Glutamatergic neuron (in vitro differentiated cells): ENCODE data around the gene RAB31. TPM values are rescaled to one million over a fixed set of nuclear protein-coding genes. Genes with fewer than 3 reads are reported as not detected.

Experiments used
- DNase-seq: peaks from one replicate; pipeline ENCODE4 v3.0.0; 2022
- H3K27ac Mint-ChIP-seq: one replicate; pipeline ENCODE4 v1.8.0; 2020; ENCODE audit warnings: mild to moderate bottlenecking, mixed read lengths, inconsistent platforms; ENCODE audit not compliant: unreplicated experiment
- H3K27me3 Mint-ChIP-seq: one replicate; pipeline ENCODE4 v1.8.0; 2020; ENCODE audit warnings: mild to moderate bottlenecking, moderate library complexity, mixed read lengths, inconsistent platforms; ENCODE audit not compliant: unreplicated experiment
- H3K36me3 Mint-ChIP-seq: one replicate; pipeline ENCODE4 v1.8.0; 2020; ENCODE audit warnings: mild to moderate bottlenecking, mixed read lengths, inconsistent platforms; ENCODE audit not compliant: unreplicated experiment
- H3K4me1 Mint-ChIP-seq: one replicate; pipeline ENCODE4 v1.8.0; 2020; ENCODE audit warnings: mild to moderate bottlenecking, low read depth, mixed read lengths, inconsistent platforms; ENCODE audit not compliant: unreplicated experiment
- H3K4me3 Mint-ChIP-seq: one replicate; pipeline ENCODE4 v1.8.0; 2020; ENCODE audit warnings: mild to moderate bottlenecking, mixed read lengths, inconsistent platforms; ENCODE audit not compliant: unreplicated experiment
- H3K9me3 Mint-ChIP-seq: one replicate; pipeline ENCODE4 v1.8.0; 2020; ENCODE audit warnings: mild to moderate bottlenecking, moderate library complexity, mixed read lengths, inconsistent platforms; ENCODE audit not compliant: unreplicated experiment
- total RNA-seq: library from RNA; stranded (reverse); fragmentation: NEBNext Ultra II Directional; extraction: Animal tissue kit (Norgen Biotek cat#: 25700); gene quantifications from one replicate; pipeline ENCODE4 v1.2.1, GENCODE V29; 2021; ENCODE audit not compliant: unreplicated experiment
- TF ChIP-seq, protein P1 (sequence below): fragments of 200-600 bp; sonication (generic); IDR thresholded peaks from one replicate; pipeline ENCODE4 v1.5.0; 2021; ENCODE audit not compliant: partially characterized antibody, unreplicated experiment

RAB31 gene
- total RNA-seq, 1 donor from 2014 or later = 4.1 TPM

DNA sequence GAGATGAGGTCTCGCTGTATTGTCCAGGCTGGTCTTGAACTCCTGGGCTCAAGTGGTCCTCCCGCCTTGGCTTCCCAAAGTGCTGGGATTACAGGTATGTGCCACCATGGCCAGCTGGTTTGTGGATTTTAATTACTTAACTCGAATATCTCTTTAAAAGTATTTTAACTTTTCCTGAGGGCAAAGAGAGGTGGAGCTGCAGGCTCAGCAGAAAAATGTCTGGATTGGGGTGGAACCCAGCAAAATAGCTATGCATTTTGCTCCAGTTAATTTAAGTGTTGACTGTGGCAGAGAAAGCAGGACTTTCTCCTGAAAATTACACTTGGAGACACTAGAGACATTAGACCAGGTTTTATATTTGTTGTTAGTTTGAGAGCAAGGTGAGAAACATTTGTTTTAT is 142.2 kb downstream of the RAB31 start:
- no peak for DNase-seq
- peaks cover 19% of the 10 kb centered on the region for H3K9me3 Mint-ChIP-seq
- peaks cover 33% of the 10 kb centered on the region for H3K4me1 Mint-ChIP-seq
- no peak overlapping the region for H3K4me3 Mint-ChIP-seq
- TF ChIP-seq, protein P1, sequence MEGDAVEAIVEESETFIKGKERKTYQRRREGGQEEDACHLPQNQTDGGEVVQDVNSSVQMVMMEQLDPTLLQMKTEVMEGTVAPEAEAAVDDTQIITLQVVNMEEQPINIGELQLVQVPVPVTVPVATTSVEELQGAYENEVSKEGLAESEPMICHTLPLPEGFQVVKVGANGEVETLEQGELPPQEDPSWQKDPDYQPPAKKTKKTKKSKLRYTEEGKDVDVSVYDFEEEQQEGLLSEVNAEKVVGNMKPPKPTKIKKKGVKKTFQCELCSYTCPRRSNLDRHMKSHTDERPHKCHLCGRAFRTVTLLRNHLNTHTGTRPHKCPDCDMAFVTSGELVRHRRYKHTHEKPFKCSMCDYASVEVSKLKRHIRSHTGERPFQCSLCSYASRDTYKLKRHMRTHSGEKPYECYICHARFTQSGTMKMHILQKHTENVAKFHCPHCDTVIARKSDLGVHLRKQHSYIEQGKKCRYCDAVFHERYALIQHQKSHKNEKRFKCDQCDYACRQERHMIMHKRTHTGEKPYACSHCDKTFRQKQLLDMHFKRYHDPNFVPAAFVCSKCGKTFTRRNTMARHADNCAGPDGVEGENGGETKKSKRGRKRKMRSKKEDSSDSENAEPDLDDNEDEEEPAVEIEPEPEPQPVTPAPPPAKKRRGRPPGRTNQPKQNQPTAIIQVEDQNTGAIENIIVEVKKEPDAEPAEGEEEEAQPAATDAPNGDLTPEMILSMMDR = no peak
- H3K36me3 Mint-ChIP-seq = peaks cover 7% of the 10 kb centered on the region
- H3K27ac Mint-ChIP-seq = no peak overlapping the region
- H3K27me3 Mint-ChIP-seq = peaks cover 13% of the 10 kb centered on the region

DNA sequence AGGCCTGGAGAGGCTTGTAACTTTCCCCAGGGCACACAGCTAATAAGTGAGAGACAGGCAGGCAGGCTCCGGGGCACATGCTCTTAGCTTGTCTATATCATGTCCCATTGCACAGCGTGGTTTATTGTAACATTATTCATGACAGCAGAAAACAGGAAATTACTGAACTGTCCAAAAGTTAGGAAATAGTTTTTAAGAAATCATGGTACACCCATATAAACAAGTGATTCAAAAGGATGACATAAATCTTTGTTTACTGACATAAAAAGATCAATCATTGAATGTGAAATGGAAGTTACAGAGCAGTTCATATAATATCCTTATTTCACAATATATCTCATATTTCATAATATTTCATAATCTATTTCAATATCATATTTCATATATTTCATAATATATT is 143.4 kb downstream of the RAB31 start:
- Mint-ChIP-seq H3K36me3 (peaks cover 7% of the 10 kb centered on the region), H3K4me3 (no peak overlapping the region), H3K9me3 (peaks cover 19% of the 10 kb centered on the region), H3K27ac (no peak overlapping the region), H3K4me1 (peaks cover 32% of the 10 kb centered on the region), H3K27me3 (peaks cover 13% of the 10 kb centered on the region)
- DNase-seq = no peak
- TF ChIP-seq, protein P1 = no peak

- DNase-seq = no peak
- Mint-ChIP-seq H3K27me3 (peaks cover 13% of the 10 kb centered on the region), H3K27ac (no peak overlapping the region), H3K4me1 (peaks cover 26% of the 10 kb centered on the region), H3K4me3 (no peak overlapping the region), H3K36me3 (peaks cover 7% of the 10 kb centered on the region), H3K9me3 (peaks cover 14% of the 10 kb centered on the region)
- TF ChIP-seq, protein P1 = no peak
These were observed 144.4 kb downstream of the RAB31 start for GRCh38 chr18:9852266-9853081.

DNA sequence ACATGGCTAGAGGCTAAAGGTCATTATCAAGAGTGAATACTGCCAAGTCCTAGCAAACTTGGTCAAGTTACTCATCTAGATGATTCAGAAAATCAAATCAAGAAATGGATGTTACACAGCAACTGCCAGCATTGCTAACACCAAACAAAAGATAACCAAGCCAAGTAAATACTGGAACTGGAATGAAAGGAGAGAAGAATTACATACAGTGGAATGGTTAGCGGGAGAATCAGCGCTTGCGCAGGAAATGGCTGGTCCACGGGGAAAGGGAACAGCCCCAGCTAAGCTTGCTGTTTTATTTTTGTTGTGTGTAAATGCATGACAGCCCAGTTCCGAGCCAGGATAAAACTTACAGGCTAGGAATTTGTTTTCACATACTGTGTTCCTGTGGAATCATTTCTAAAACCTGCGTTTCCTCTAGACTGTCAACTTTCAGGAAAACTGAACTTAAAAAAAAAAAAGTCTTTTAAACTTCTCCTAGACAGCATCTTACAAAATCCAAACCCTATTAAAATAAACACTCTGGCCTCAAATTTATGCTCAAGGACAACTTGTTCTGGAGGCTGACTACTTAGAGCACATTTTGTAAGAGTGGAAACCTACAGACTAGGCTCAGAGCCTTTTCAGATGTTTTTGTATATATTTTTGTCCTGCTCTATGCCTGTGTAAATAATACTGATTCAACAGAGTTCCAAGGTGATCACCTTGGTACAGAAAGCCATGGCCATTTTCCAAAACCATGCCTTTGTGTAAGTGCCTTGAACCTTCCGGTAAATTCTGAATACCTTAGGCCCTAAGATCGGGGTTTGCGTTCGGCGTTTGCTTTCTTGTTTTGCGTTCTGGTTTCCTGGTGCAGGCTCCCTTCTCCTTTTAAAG is 146.9 kb downstream of the RAB31 start:
- H3K9me3 Mint-ChIP-seq = no peaks in the 10 kb centered on the region
- DNase-seq = no peak
- peaks cover 2% of the 10 kb centered on the region for H3K27me3 Mint-ChIP-seq
- H3K27ac Mint-ChIP-seq = no peak overlapping the region
- peaks cover 3% of the 10 kb centered on the region for H3K4me1 Mint-ChIP-seq
- H3K4me3 Mint-ChIP-seq = no peak overlapping the region
- H3K36me3 Mint-ChIP-seq = no peaks in the 10 kb centered on the region
- TF ChIP-seq, protein P1 = no peak
